ENCODE measurements around the gene USP49.

USP49 gene

GRCh38 chr6:41843178-41843577 lies 52.0 kb downstream of the USP49 start:
- no peak for DNase-seq (ENCODE audit: low spot score)
- H3K27ac ChIP-seq, result no peak overlapping the region
- H3K4me3 ChIP-seq, result no peak overlapping the region
- no peak for TF ChIP-seq CTCF (IDR thresholded peaks at IDR 0.05)

DNA sequence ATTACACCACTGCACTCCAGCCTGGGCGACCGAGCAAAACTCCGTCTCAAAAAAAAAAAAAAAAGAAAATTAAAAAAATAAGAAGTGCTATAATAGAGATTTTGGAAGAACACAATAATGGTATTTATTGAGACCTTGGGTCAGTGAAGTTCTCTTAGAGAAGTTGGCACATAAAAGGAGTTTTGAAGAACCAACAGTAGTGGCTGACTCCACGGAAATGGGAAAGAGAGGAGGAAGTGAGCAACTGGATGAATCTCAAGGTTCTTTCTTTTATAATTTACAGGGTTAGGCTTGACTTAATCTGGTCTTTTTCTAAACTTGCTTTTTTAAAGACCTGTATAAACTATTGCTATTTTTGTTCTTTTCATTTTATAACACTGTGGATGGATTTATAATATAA lies 54.8 kb downstream of the USP49 start:
- no peak for TF ChIP-seq CTCF (IDR thresholded peaks at IDR 0.05)
- H3K27ac ChIP-seq, result no peak overlapping the region
- H3K4me3 ChIP-seq, result no peak overlapping the region
- no peak for DNase-seq (ENCODE audit: low spot score)

DNA sequence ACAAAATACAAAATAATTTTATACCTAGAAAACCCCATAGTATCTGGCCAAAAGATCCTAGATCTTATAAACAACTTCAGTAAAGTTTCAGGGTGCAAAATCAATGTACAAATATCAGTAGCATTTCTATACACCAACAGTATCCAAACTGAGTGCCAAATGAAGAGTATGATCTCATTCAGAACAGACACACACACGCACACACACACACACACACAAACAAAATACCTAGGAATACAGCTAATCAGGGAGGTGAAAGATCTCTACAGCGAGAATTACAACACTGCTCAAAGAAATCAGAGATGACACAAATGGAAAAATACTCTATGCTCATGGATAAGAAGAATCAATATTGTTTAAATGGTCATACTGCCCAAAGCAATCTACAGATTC lies 58.5 kb downstream of the USP49 start:
- Histone ChIP-seq H3K27ac (no peak overlapping the region), H3K4me3 (no peak overlapping the region)
- DNase-seq (ENCODE audit: low spot score), result no peak
- no peak for TF ChIP-seq CTCF (IDR thresholded peaks at IDR 0.05)

- no peak for TF ChIP-seq CTCF (IDR thresholded peaks at IDR 0.05)
- no peak for DNase-seq (ENCODE audit: low spot score)
- Histone ChIP-seq H3K4me3 (no peak overlapping the region), H3K27ac (no peak overlapping the region)
Observed at GRCh38 chr6:41836022-41836659, 59.0 kb downstream of the USP49 start.

- TF ChIP-seq CTCF (IDR thresholded peaks at IDR 0.05), result no peak
- no peak overlapping the region for H3K4me3 ChIP-seq
- DNase-seq (ENCODE audit: low spot score), result no peak
- no peak overlapping the region for H3K27ac ChIP-seq
Observed at GRCh38 chr6:41832263-41832662, 62.9 kb downstream of the USP49 start.

DNA sequence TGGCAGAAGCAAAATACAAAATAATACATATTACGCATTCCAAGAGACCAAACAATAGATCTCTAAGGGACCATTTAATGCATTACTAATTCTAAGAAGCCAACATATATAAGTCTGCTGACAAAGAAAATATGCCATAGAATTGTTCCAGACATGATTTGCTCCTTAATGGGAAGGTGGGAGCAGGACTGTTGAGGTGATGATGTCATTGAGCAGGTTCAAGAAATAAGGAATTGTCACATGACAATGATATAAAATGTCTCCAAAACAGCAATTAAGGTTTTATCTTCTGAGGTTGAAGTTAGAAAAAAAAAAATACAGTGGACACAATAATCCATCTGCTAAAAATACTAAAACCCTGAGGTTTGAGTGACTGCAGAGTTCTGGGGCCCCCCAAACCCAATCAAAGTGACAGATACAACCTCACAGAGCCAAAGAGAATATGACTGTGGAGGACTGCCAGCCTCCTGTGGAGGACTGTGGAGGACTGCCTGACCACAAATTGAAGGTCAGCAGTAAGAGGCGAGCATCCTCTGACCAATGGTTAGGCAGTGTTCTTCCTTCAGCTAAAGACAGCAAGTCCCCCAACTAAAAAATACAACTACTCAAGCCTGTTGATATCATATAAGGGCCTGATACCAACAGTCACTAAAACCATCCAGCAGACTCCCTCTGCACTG lies 68.7 kb downstream of the USP49 start:
- DNase-seq (ENCODE audit: low spot score), result no peak
- no peak for TF ChIP-seq CTCF (IDR thresholded peaks at IDR 0.05)
- no peak overlapping the region for H3K27ac ChIP-seq
- no peak overlapping the region for H3K4me3 ChIP-seq
